Choroid plexus epithelial cell (primary cell): ENCODE results near the gene RAB10.

ENCODE experiments used
- DNase-seq: peaks from one replicate; pipeline ENCODE4 v3.0.0-alpha.2; 2010; ENCODE audit warnings: low read depth
- H3K4me3 ChIP-seq: 2 replicates; pipeline ENCODE4 v1.5.1; 2011; ENCODE audit warnings: low read depth, mild to moderate bottlenecking, control low read depth, low read length, moderate library complexity
- TF ChIP-seq, protein P1 (sequence below): conservative IDR thresholded peaks from 2 replicates; pipeline ENCODE4 v1.5.1; 2011; ENCODE audit warnings: low read depth, mild to moderate bottlenecking, control low read depth, inconsistent platforms, low read length, moderate library complexity

RAB10 gene

DNA sequence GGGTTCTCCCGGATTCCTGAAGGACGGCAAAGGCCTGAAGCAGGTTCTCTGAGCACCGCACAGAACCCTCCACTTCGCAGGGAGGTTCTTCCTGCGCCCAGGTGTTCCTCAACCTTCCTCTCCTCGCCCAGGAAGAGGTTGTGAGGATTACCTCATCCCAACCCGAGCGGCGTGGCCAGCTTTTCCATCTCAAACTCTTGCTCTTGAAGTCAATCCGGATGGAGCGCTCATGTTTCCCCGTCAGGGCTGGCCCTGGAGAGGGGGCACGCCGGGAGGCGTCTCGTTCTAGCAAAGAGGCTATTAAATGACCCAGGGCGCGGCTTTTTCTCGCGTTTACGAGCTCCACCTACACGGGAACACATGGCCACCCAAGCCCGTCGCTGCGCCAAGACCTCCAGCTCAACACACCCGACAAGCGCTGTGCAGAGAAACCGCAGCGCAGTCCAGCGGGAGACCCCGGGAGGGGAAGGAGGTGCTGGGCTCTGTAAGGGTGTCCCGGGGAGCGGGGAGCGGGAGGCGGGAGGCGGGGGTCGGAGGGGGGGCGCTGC is 540 bp upstream of the RAB10 start:
- peak; percentile 89 for DNase-seq
- peak overlapping the region; percentile 99 for H3K4me3 ChIP-seq
- TF ChIP-seq, protein P1, sequence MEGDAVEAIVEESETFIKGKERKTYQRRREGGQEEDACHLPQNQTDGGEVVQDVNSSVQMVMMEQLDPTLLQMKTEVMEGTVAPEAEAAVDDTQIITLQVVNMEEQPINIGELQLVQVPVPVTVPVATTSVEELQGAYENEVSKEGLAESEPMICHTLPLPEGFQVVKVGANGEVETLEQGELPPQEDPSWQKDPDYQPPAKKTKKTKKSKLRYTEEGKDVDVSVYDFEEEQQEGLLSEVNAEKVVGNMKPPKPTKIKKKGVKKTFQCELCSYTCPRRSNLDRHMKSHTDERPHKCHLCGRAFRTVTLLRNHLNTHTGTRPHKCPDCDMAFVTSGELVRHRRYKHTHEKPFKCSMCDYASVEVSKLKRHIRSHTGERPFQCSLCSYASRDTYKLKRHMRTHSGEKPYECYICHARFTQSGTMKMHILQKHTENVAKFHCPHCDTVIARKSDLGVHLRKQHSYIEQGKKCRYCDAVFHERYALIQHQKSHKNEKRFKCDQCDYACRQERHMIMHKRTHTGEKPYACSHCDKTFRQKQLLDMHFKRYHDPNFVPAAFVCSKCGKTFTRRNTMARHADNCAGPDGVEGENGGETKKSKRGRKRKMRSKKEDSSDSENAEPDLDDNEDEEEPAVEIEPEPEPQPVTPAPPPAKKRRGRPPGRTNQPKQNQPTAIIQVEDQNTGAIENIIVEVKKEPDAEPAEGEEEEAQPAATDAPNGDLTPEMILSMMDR = no peak

DNA sequence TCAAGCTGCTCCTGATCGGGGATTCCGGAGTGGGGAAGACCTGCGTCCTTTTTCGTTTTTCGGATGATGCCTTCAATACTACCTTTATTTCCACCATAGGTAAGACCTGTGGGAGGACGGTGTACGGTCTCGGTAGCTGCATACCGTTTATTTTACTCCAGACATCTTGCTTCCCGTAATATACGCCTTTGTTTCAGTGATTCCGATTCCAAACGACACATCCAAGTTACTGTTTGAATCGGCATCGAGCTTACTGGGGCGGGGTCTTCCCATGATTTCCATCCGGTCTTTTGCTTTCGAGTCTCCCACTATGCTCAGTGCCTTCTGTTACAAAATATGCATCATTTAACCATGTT is 731 bp downstream of the RAB10 start:
- peak overlapping the region; percentile 99 for H3K4me3 ChIP-seq
- no peak for DNase-seq
- TF ChIP-seq, protein P1 = no peak

DNA sequence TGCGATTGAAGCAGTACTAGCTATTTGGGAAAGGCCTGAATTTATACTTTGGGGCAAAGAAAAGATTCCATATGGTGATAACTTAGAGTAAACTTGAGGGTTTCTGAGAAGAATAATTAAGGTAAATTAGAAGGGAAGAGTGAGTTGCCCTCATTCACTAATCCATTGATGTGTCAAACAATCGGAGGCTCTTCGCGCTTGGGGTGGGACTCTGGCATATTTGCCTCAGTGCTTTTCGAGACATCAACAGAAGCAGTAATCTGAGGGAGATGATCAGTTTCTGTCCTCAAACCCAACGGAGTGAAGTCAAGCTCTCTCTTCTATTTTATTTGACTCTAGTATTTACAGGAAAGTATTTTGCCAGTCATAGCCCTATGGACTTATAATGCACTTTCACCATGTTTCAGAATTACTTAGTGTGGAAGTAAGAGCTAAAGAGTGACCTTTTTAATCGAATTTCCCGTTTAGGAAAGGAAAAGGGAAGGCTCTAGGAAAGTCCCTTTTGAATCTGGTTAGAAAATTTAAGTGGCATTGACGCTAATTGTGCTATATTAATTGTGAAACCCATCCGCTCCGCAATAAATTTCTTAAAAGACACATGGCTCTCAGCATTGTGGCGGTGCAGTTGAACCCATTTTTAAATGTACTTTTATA is 1.3 kb downstream of the RAB10 start:
- DNase-seq = no peak

DNA sequence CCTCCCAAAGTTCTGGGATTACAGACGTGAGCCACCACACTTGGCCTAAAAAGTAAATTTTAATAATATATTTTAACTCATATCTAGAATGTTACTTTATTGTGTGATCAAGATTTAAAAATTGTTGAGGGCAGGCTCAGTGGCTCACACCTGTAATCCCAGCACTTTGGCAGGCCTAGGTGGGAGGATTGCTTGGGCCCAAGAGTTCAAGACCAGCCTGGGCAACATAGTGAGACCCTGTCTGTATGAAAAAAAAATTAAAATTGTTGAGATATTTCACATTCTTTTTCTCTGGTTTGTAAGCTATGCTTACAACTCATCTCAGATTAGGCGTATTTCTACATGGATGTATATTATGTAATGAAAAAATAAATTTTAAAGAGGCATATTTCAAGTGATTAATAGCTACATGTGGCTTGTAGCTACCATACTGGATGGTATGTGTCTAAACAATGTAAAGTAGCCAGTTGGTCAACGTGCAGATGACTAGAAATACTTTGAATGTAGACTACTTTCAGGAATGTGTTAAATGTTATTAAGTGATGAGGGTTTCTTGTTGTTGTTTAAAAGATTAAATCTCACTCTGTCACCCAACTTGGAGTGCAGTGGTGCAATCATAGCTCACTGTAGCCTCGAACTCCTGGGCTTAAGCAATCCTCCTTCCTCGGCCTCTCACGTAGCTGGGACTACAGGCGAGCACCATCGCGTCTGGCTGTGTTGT is 5.9 kb downstream of the RAB10 start:
- no peak for DNase-seq
- TF ChIP-seq, protein P1 = no peak
- H3K4me3 ChIP-seq = no peak overlapping the region

More for the DNA sequence above, 1.3 kb downstream of the RAB10 start:
- TF ChIP-seq, protein P1 = no peak
- H3K4me3 ChIP-seq = peak overlapping the region; percentile 99

DNA sequence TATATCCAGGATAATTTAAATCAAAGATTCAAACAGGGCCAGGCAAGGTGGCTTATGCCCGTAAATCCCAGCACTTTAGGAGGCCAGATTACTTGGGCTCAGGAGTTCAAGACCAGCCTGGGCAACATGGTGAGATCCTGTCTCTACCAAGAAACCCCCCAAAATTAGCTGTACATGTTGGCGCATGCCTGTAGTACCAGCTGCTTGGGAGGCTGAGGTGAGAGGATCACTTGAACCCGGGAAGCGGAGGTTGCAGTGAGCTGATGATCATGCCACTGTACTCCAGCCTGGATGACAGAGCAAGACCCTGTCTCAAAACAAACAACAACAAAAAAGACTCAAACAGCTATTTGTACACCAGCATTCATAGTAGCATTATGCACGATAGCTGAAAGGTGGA is 9.2 kb downstream of the RAB10 start:
- TF ChIP-seq, protein P1 = no peak
- no peak for DNase-seq
- no peak overlapping the region for H3K4me3 ChIP-seq

DNA sequence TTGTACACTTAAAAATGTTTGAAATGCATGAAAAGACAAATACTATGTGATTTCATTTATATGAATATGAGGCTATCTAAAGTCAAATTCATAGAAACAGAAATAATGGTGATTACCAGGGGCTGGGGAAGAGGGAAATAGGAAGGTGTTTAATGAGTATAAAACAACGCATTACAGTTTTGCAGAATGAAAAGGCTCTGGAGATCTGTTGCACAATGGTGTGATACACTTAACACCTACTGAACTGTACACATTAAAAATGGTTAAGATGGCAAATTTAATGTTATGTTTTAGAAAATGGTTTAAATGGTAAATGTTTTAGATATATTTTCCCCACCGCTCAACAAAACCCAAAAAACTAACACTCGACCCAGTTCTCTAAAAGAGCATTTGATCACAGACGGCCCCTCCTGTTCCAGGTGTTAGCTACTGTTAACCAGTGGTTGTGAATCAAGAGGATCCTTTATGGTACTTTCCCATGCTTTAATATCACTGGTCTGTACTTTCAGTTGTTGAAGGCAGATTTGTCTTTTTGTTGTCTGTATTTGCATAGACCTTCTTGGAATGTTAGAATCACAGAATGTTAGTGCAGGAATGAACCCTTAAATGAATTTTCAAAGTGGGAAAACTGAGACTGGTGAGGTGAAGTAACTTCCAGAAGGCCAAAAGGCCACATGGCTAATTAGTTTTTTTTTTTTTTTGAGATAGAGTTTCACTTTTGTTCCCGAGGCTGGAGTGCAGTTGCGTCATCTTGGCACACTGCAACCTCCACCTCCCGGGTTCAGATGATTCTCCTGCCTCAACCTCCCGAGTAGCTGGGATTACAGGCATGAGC is 10.2 kb downstream of the RAB10 start:
- TF ChIP-seq, protein P1 = no peak
- H3K4me3 ChIP-seq = no peak overlapping the region
- peak; percentile 50 for DNase-seq
